Duodenal mucosa (tissue), 2 donors: ENCODE results near the gene DAPK2.
"Not testable (repeated sequence)": the region's sequence is repeated elsewhere in the genome, so short reads cannot be mapped to it uniquely, and the experiment has no call there.

Source experiments
- H3K27ac ChIP-seq: one replicate; pipeline ENCODE4 v1.7.0; 2013; ENCODE audit warnings: low read depth, low read length
- H3K27me3 ChIP-seq, 2 donors: one replicate each; pipeline ENCODE4 v1.7.0; 2013; ENCODE audit warnings: low read length in 2 of 2, control low read depth in 1 of 2; ENCODE audit not compliant: insufficient read depth in 2 of 2, control insufficient read depth in 1 of 2
- H3K36me3 ChIP-seq, 2 donors: one replicate each; pipeline ENCODE4 v1.7.0; 2013; ENCODE audit warnings: low read length in 2 of 2, control low read depth in 1 of 2; ENCODE audit not compliant: insufficient read depth in 2 of 2, control insufficient read depth in 1 of 2
- H3K4me1 ChIP-seq, 2 donors: one replicate each; pipeline ENCODE4 v1.7.0; 2013; ENCODE audit warnings: low read length in 2 of 2, control low read depth in 1 of 2; ENCODE audit not compliant: insufficient read depth in 2 of 2, control insufficient read depth in 1 of 2
- H3K4me3 ChIP-seq, 2 donors: one replicate each; pipeline ENCODE4 v1.7.0; 2013; ENCODE audit warnings: low read length in 2 of 2, low read depth in 1 of 2
- H3K9ac ChIP-seq, 2 donors: one replicate each; pipeline ENCODE4 v1.7.0; 2013; ENCODE audit warnings: low read length in 2 of 2, low read depth in 1 of 2
- H3K9me3 ChIP-seq, 2 donors: one replicate each; pipeline ENCODE4 v1.7.0; 2013; ENCODE audit warnings: low read length in 2 of 2, control low read depth in 1 of 2; ENCODE audit not compliant: control insufficient read depth in 1 of 2

DAPK2 gene

DNA sequence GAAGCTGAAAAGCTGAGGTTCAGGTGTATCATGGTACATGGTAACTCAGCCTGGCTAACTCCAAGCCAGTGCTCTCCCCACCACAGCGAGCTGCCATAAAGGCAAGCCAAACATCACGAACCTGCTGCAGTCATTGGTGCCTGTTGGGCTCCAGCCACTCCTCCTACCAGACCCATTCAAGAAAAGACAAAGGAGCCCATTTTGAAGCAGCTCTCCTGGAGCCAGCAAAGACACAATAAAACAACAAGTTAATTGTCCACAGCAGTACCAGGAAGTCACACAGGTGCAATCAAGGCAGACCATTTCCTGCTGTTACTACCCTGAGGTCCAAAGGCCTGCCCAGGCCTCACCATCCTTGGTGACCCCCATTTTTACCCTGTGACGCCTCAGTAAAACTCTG, 77.6 kb downstream of the DAPK2 start:
- Histone ChIP-seq H3K4me1 (peaks cover 52 to 55% of the 10 kb centered on the region in 2 donors), H3K36me3 (peaks cover 4 to 17% of the 10 kb centered on the region in 2 donors), H3K9me3 (no peaks in the 10 kb centered on the region), H3K27ac (peak overlapping the region; percentile 47), H3K4me3 (no peak overlapping the region), H3K9ac (no peak overlapping the region), H3K27me3 (no peaks in the 10 kb centered on the region)

DNA sequence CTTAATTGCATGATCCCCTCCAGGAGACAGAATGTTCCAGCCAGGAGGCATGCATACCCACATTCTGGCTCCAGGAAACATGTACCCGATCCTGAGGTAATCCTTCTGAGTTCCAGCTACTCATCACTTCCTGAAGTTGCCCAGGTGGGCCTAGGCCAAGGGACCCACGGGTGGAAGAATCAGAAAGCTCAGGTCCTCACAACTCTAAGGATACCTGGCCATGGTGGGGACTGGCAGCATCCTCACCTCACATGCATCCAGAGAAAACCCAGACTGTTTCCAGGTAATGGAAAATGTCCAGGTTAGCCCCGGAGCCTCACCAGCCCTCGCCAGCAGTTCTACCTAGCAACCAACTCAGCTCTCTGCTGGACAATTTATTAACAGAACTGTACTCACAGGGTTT, 78.2 kb downstream of the DAPK2 start:
- H3K27ac ChIP-seq = no peak overlapping the region
- no peaks in the 10 kb centered on the region for H3K9me3 ChIP-seq
- H3K36me3 ChIP-seq = peaks cover 4 to 17% of the 10 kb centered on the region in 2 donors
- no peaks in the 10 kb centered on the region for H3K27me3 ChIP-seq
- H3K4me1 ChIP-seq = peaks cover 51 to 53% of the 10 kb centered on the region in 2 donors
- no peak overlapping the region for H3K4me3 ChIP-seq
- peak overlapping the region in 1 of 2 donors; percentile 25 for H3K9ac ChIP-seq

DNA sequence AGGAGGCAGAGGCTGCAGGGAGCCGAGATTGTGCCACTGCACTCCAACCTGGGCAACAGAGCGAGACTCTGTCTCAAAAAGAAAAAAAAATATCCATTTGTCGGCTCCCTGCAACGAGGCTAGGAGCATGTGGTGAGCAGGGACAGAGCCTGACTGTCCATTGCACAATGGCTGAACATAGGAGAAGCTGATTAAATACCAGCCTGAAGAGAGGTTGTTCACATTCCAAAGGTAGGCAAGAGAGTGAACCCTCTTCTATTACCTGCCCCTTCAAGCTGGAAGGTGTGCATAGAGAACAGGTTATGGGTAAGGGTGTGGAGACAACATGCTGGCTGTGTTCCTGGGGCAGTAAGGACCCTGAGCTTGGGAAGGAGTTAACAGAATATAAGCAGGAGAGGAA, 78.7 kb downstream of the DAPK2 start:
- H3K27ac ChIP-seq = no peak overlapping the region
- no peak overlapping the region for H3K4me3 ChIP-seq
- peaks cover 4 to 17% of the 10 kb centered on the region in 2 donors for H3K36me3 ChIP-seq
- H3K9me3 ChIP-seq = no peaks in the 10 kb centered on the region
- H3K4me1 ChIP-seq = peaks cover 48% of the 10 kb centered on the region in 2 donors
- no peaks in the 10 kb centered on the region for H3K27me3 ChIP-seq
- peak overlapping the region in 1 of 2 donors; percentile 25 for H3K9ac ChIP-seq

DNA sequence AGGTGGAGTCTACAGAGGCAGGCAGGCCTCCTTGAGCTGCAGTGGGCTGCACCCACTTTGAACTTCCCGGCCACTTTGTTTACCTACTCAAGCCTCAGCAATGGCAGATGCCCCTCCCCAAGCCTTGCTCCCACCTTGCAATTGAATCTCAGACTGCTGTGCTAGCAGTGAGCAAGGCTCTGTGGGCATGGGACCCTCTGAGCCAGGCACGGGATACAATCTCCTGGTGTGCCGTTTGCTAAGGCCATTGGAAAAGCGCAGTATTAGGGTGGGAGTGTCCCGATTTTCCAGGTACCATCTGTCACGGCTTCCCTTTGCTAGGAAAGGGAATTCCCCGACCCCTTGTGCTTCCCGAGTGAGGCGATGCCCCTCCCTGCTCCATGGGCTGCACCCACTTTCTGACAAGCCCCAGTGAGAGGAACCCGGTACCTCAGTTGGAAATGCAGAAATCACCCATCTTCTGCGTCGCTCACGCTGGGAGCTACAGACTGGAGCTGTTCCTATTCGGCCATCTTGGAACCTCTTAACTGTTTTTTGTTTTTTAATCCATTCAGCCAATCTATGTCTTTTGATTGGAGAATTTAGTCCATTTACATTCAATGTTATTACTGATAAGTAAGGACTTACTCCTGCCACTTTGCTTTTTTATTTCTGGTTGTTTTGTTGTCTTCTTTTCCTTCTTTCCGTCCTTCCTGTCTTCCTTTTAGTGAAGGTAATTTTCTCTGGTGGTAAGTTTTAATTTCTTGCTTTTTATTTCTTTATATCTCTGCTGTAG, 83.2 kb downstream of the DAPK2 start:
- not testable (repeated sequence) for H3K4me1 ChIP-seq, H3K9ac ChIP-seq, H3K9me3 ChIP-seq, H3K27ac ChIP-seq, H3K4me3 ChIP-seq, H3K27me3 ChIP-seq
- peaks cover 4 to 17% of the 10 kb centered on the region in 2 donors for H3K36me3 ChIP-seq

DNA sequence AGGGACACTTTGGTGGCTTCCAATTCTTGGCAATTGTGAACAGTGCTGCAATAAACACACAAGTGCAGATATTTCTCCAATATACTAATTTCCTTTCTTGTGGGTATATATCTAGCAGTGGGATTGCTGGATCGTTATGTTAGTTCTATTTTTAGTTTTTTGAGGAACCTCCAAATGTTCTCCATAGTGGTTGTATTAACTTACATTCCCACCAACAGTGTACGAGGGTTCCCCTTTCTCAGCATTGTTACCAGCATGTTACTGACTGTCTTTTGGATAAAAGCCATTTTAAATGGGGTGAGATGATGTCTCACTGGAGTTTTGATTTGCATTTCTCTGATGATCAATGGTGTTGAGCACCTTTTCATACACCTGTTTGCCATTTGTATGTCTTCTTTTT, 92.8 kb downstream of the DAPK2 start:
- Histone ChIP-seq H3K27ac (no peak overlapping the region), H3K36me3 (peaks cover 0 to 5% of the 10 kb centered on the region in 2 donors), H3K9ac (no peak overlapping the region), H3K27me3 (no peaks in the 10 kb centered on the region), H3K4me1 (peaks cover 0 to 6% of the 10 kb centered on the region in 2 donors), H3K4me3 (no peak overlapping the region), H3K9me3 (no peaks in the 10 kb centered on the region)

DNA sequence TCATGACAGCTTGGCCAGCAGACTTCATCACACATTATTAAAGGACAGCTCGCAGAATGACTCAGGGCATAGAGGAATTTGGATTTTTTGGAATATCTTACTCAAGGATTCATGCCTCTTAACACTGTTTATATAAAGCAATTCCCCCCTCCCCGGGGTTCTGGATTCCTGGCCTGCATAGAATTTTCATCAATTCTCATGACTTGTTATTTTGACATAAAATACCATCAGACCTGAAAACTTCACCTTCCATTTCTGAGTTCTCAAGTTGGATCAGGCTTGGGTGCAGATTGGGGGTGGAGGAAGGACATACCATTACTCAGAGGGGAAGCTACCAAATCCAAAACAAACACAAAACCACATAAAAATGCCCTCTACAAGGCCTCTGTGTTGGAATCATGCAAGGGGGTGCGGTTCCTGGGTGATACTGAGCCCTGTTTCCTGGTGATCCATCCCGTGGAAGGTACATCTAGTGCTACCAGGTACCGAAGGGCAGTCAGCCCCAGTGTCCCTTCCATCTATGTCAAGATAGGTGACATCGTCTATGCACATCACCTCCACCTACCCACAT, 95.3 kb downstream of the DAPK2 start:
- no peak overlapping the region for H3K4me3 ChIP-seq
- no peaks in the 10 kb centered on the region for H3K9me3 ChIP-seq
- peaks cover 0 to 5% of the 10 kb centered on the region in 2 donors for H3K36me3 ChIP-seq
- H3K9ac ChIP-seq = no peak overlapping the region
- no peaks in the 10 kb centered on the region for H3K27me3 ChIP-seq
- H3K27ac ChIP-seq = no peak overlapping the region
- peaks cover 0 to 6% of the 10 kb centered on the region in 2 donors for H3K4me1 ChIP-seq

DNA sequence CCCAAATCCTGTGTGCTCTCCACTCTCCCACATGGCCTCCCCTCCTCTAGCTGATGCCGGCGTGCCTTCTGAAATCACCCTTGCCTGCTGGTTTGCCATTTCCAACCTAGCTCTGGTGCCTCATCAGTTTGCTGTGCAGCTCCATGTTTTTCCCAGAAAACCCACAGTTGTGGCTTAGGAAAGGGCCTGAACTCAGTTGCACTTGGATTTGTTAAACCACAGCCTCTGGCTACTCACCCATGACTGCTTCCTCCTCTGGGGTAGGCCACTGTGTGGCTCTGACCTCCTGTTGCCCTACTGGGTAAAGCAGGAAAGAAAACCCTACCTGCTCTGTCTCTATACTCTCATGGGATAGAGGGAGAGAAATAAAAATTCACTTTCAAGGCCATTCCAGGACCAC, 97.3 kb downstream of the DAPK2 start:
- Histone ChIP-seq H3K9ac (no peak overlapping the region), H3K36me3 (peaks cover 0 to 5% of the 10 kb centered on the region in 2 donors), H3K27me3 (no peaks in the 10 kb centered on the region), H3K9me3 (no peaks in the 10 kb centered on the region), H3K4me3 (no peak overlapping the region), H3K27ac (no peak overlapping the region), H3K4me1 (peaks cover 5 to 16% of the 10 kb centered on the region in 2 donors)

DNA sequence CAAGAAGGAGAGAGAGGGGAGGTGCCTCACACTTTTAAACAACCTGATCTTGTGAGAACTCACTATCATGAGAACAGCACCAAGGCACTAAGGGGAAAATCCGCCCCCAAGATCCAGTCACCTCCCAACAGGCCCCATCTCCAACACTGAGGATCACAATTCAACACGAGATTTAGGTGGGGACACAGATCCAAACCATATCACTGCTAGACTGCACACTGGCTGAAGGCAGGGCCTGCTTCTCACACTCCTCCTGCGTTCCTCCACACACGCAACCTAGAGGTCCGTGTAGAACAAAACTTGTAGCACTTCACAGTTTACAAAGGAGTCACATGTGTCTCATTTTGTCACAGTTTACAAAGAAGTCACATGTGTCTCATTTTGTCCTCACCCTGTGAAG, 97.8 kb downstream of the DAPK2 start:
- H3K27me3 ChIP-seq = no peaks in the 10 kb centered on the region
- H3K4me3 ChIP-seq = no peak overlapping the region
- H3K9ac ChIP-seq = no peak overlapping the region
- H3K27ac ChIP-seq = no peak overlapping the region
- no peaks in the 10 kb centered on the region for H3K9me3 ChIP-seq
- H3K36me3 ChIP-seq = peaks cover 0 to 5% of the 10 kb centered on the region in 2 donors
- H3K4me1 ChIP-seq = peaks cover 5 to 16% of the 10 kb centered on the region in 2 donors

DNA sequence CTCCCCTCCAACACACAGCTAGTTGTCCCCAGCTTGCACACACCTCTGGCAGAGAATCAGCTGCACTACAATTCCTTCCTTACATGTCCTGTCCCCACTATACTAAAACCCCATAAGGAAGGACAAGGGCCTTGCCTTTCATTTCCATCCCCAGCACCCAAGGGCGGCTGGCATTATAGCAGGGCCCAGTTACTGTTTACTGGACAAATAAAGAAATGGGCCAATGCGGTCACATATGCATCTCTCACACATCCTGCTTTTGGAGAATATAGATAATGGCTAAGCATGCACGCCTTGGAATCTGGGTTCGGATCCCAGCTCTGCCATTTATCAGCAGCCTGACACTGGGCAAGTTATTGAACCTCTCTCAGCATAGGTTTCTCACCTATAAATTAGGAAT, 99.1 kb downstream of the DAPK2 start:
- H3K27ac ChIP-seq = no peak overlapping the region

DNA sequence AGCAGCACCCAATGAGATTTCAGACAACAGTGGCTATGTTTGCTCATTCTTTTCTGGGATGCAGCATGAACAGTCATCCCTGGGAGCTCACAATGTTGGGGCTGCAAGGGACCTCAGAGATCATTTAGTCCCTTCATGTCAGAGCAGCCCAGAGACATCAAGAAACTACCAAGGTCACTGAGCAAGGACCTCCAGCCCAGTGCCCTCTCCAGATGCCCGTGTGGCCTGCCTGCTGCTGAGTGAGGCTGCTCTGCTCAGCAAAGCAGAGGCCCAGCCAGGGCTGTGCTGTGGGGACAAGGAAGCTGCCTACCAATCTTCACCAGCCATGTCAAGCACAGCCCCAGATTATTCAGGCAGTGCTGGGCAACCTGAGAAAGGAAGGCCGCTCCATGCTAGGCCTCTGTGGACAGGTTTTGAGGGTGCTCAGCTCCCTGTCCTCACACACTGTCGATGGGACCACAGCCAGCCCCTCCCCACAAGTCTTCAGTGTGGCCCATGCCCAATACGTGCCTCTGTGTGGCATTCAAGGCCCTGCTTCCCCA, 99.7 kb downstream of the DAPK2 start:
- H3K36me3 ChIP-seq = peaks cover 0 to 4% of the 10 kb centered on the region in 2 donors
- H3K9me3 ChIP-seq = no peaks in the 10 kb centered on the region
- no peak overlapping the region for H3K9ac ChIP-seq
- H3K4me1 ChIP-seq = peaks cover 9 to 16% of the 10 kb centered on the region in 2 donors
- no peak overlapping the region for H3K4me3 ChIP-seq
- H3K27me3 ChIP-seq = no peaks in the 10 kb centered on the region
- no peak overlapping the region for H3K27ac ChIP-seq

More for the DNA sequence above, 99.1 kb downstream of the DAPK2 start:
- no peaks in the 10 kb centered on the region for H3K27me3 ChIP-seq
- peaks cover 0 to 5% of the 10 kb centered on the region in 2 donors for H3K36me3 ChIP-seq
- no peak overlapping the region for H3K4me3 ChIP-seq
- H3K4me1 ChIP-seq = peaks cover 5 to 16% of the 10 kb centered on the region in 2 donors
- H3K9ac ChIP-seq = no peak overlapping the region
- H3K9me3 ChIP-seq = no peaks in the 10 kb centered on the region
